Bronchial epithelial cell (primary cell): Measurements from ENCODE around the gene NRXN3. TPM values are rescaled to one million over a fixed set of nuclear protein-coding genes. Genes with fewer than 3 reads are reported as not detected.

Experiments used
- DNase-seq: peaks from one replicate; pipeline ENCODE4 v3.0.0-alpha.2; 2010; ENCODE audit warnings: low read depth
- FAIRE-seq: peaks from 2 replicates; lab custom pipeline; 2011; peaks lifted over from hg19 to GRCh38; lab: Jason Lieb, UNC
- H3K27me3 ChIP-seq: 2 replicates; pipeline ENCODE4 v1.5.1; 2011; ENCODE audit warnings: low read length; ENCODE audit not compliant: control insufficient read depth, insufficient read depth
- H3K36me3 ChIP-seq: 2 replicates; pipeline ENCODE4 v1.5.1; 2011; ENCODE audit warnings: low read length; ENCODE audit not compliant: control insufficient read depth, insufficient read depth
- H3K4me3 ChIP-seq: 2 replicates; pipeline ENCODE4 v1.5.1; 2011; ENCODE audit warnings: mild to moderate bottlenecking, low read depth, low read length, control low read depth
- total RNA-seq: library from RNA; depleted of rRNA; stranded (reverse); fragments of >200 nt; gene quantifications from 2 replicates; pipeline ENCODE4 v1.2.1, GENCODE V29; 2014
- TF ChIP-seq, protein P1 (sequence below): IDR thresholded peaks from 2 replicates; pipeline ENCODE4 v1.5.1; 2011; ENCODE audit warnings: mild to moderate bottlenecking, moderate library complexity, low read length, control low read depth, inconsistent platforms; ENCODE audit not compliant: insufficient read depth, severe bottlenecking

The NRXN3 gene
- total RNA-seq, 1 donor from 2014 or later, result under 0.01 TPM

DNA sequence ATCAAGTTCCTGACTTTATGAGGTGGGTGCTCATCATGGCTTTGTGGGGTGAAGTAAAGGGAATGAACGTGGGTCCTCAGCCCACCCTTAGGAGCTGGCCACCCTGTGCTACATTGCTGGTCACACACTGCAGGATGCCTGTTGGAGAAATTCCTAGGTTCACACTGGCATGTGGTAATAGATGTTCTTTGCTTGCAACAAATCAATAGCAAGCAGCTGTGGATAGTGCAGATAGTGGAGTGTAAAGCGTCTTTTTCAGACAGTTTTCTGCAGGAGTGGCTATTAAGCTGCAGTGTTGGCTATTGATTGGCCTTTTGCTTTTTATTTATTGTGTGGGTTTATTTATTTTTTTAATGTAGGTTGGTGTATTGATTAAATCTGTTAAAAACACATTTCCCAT is 822.7 kb downstream of the NRXN3 start:
- no peak overlapping the region for H3K4me3 ChIP-seq
- TF ChIP-seq, protein P1, sequence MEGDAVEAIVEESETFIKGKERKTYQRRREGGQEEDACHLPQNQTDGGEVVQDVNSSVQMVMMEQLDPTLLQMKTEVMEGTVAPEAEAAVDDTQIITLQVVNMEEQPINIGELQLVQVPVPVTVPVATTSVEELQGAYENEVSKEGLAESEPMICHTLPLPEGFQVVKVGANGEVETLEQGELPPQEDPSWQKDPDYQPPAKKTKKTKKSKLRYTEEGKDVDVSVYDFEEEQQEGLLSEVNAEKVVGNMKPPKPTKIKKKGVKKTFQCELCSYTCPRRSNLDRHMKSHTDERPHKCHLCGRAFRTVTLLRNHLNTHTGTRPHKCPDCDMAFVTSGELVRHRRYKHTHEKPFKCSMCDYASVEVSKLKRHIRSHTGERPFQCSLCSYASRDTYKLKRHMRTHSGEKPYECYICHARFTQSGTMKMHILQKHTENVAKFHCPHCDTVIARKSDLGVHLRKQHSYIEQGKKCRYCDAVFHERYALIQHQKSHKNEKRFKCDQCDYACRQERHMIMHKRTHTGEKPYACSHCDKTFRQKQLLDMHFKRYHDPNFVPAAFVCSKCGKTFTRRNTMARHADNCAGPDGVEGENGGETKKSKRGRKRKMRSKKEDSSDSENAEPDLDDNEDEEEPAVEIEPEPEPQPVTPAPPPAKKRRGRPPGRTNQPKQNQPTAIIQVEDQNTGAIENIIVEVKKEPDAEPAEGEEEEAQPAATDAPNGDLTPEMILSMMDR, result no peak
- FAIRE-seq (no peak), DNase-seq (no peak)
- no peaks in the 10 kb centered on the region for H3K27me3 ChIP-seq
- H3K36me3 ChIP-seq, result no peaks in the 10 kb centered on the region

DNA sequence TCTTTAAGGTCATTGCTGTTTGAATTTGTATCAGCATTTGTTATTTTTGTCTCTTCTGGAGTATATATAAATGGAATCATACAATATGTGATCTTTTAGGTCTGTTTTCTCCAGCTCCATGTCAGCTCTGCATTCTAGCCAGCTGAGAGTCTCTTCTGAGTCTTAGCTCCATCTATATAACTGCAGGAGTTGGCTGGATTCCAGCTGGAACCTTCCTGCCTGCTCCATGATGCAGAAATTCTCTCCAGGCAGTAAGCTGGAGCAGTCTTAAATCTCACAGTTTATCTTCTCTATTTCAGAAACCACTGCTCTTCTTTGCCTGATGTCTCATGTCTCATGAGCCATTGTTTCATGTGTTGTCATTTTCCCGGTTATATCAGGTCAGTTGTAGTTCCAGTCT is 827.6 kb downstream of the NRXN3 start:
- no peak for FAIRE-seq
- TF ChIP-seq, protein P1, result no peak
- H3K36me3 ChIP-seq, result no peaks in the 10 kb centered on the region
- no peak overlapping the region for H3K4me3 ChIP-seq
- no peaks in the 10 kb centered on the region for H3K27me3 ChIP-seq
- DNase-seq, result peak; percentile 9

DNA sequence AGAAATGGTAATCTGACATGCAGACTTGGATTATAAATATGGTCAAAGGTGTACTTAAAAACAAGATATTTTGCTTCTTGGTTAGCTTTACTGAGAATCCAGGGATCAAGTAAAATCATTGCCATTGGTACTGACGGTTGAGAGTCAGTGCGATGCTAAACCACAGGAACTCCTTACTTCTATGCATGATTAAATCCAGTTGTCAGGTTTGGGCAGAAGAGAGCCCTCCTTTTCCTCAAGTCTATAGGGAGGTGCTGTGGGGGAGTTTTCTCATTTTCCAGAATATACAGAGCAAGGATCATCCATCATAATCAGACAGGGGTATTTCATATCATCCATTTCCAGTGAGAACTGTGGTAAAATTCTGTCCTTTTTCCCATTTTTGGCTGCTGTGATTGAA is 839.1 kb downstream of the NRXN3 start:
- Histone ChIP-seq H3K36me3 (no peaks in the 10 kb centered on the region), H3K27me3 (no peaks in the 10 kb centered on the region), H3K4me3 (no peak overlapping the region)
- DNase-seq (no peak), FAIRE-seq (no peak)
- TF ChIP-seq, protein P1, result no peak

DNA sequence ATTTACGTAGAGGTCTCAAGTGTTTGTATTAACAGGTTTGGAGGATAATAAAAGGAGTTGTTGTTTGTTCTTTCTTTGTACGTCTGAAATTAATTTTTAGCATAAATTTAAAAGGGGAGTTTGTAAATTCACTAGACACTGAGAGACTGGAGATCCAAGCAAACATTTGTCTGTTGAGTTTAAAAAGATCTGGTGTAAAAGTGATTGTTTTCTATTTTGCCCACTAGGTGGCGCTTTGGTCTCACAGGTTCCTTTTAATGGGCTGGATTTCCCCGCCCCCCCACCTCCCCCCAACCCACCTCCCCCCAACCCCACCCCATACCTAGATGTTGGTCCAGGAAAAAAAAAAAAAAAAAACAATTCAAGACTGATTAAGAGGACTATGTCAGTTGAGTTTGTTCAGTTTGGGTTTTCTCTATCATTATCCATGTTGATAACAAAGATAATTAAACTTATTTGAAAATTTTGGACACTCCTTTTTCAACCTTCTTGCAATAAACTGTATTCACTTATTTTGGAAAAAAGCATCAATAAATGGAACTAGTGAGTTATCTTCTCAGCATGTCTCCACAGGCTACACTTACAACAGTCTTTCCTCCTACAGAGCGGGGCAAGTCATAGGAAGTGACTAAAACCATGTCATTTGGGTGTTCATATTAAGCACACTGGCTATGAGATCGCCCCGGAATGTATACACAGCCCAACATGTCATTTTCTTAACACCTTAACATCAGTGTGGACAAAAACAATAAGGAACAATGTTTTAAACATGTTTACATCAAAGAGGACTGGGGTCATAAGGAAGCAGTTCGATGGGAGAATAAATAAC is 841.1 kb downstream of the NRXN3 start:
- DNase-seq, result peak; percentile 96
- Histone ChIP-seq H3K4me3 (no peak overlapping the region), H3K27me3 (no peaks in the 10 kb centered on the region), H3K36me3 (no peaks in the 10 kb centered on the region)
- FAIRE-seq, result no peak
- TF ChIP-seq, protein P1, result peak; percentile 48

DNA sequence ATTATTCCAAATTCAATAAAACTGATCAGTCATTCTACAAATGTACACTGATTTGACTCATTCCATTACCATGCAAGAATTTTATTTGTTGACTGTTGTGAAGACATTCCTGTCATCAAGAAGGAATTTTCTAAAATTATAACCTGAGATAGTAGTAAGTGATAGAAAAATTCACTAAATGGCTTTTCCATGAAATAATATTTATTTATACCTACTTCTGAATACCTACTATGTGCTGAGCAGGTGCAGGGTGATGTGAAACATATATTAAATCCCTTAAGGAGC is 841.7 kb downstream of the NRXN3 start:
- Histone ChIP-seq H3K36me3 (no peaks in the 10 kb centered on the region), H3K4me3 (no peak overlapping the region), H3K27me3 (no peaks in the 10 kb centered on the region)
- TF ChIP-seq, protein P1, result no peak
- no peak for DNase-seq
- FAIRE-seq, result no peak

DNA sequence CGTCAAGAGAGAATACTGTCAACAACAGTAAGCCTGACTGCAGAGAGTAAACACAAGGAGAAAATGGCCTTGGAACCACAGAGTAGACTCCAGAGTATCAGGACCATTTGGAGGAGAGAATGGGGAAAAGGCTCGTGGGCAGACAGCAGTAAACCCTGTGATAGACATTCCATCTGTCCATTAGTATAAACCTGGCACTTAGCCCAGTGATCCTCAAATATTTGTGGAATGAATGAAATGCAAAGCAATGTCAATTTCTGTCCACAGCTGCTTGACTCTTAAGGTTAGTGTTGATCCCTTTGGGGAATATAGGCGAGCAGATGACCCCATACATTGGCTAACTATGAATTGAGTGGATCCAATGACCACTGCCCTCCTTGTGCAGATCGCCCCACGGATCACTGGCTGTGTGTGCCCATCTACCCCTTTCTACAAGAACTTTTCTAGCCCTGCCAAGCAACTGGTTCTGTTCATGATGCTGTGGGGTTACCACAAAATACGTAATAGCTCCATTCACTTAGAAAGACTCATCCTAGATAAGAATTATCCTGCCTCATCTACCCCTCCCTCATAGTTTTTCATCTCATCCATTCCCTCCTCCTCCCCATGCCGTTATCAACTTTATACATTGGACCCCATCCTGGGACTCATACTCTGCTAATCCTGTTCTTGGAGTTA is 846.8 kb downstream of the NRXN3 start:
- FAIRE-seq (no peak), DNase-seq (peak; percentile 55)
- TF ChIP-seq, protein P1, result no peak
- no peaks in the 10 kb centered on the region for H3K27me3 ChIP-seq
- no peaks in the 10 kb centered on the region for H3K36me3 ChIP-seq
- no peak overlapping the region for H3K4me3 ChIP-seq
